Pancreas (tissue), 10 donors: ENCODE measurements around the gene HLCS. TPM values are rescaled to one million over a fixed set of nuclear protein-coding genes. Genes with fewer than 3 reads are reported as not detected.

Experiments used
- ATAC-seq, 4 donors: fragments of 200-7000 bp; cut with Tn5 transposase; one replicate each; pipeline versions ENCODE4 v1.8.0 to v1.9.1; 2020; ENCODE audit warnings: mild to moderate bottlenecking in 4 of 4, moderate library complexity in 4 of 4
- DNase-seq, 6 donors: peaks; one replicate each; pipeline ENCODE4 v3.0.0-alpha.2; 2020
- FAIRE-seq: peaks from 2 replicates; lab custom pipeline; 2012; peaks lifted over from hg19 to GRCh38; lab: Jason Lieb, UNC
- H3K27ac ChIP-seq, 4 donors: fragments of 200-600 bp; sonication (generic); 1 replicate in 3 of 4; 2 replicates in 1 of 4; pipeline versions ENCODE4 v1.5.0 to v1.8.0; 2020
- H3K27me3 ChIP-seq, 4 donors: fragments of 200-600 bp; one replicate each; pipeline ENCODE4 v1.8.0; 2021
- H3K36me3 ChIP-seq, 3 donors: fragments of 200-600 bp; sonication (generic) in 1 of 3; one replicate each; pipeline versions ENCODE4 v1.5.0 to v1.8.0; 2020 to 2021
- H3K4me1 ChIP-seq, 3 donors: fragments of 200-600 bp; one replicate each; pipeline ENCODE4 v1.8.0; 2021
- H3K4me3 ChIP-seq, 4 donors: fragments of 200-600 bp; sonication (generic) in 2 of 4; one replicate each; pipeline versions ENCODE4 v1.5.0 to v1.8.0; 2020 to 2021
- H3K9me3 ChIP-seq, 4 donors: fragments of 200-600 bp; one replicate each; pipeline ENCODE4 v1.8.0; 2021
- CTCF ChIP-seq, 4 donors: fragments of 200-600 bp; sonication (generic) in 3 of 4; IDR thresholded peaks; one replicate each; pipeline versions ENCODE4 v1.5.0 to v1.8.0; 2021; ENCODE audit warnings: antibody characterized with exemption in 4 of 4
- WGBS, 2 donors: extraction: QIAGEN DNeasy Blood & Tissue Kit; methylation state at CpG; one replicate each; pipeline ENCODE4 v1.1.7; 2013; 5-methylcytosine and 5-hydroxymethylcytosine counted together
- intact Hi-C, 3 donors: fragments of 100-400 bp; cut with DNase I; formaldehyde crosslinking; loops; one replicate each; pipeline versions ENCODE4 v1.11.1 to v1.14.2; 2022
- polyA plus RNA-seq, 2 donors: library from polyadenylated mRNA; stranded (reverse); fragments of 200-250 nt; gene quantifications; one replicate each; pipeline ENCODE4 v1.2.3, GENCODE V29; 2013
- total RNA-seq, 6 donors: library from RNA; stranded (reverse); fragmentation: NEBNext Ultra II Directional in 4 of 6; extraction: Animal tissue kit (Norgen Biotek cat#: 25700) in 4 of 6; gene quantifications; one replicate each; pipeline versions ENCODE4 v1.2.1 to v1.2.4, GENCODE V29; 2021 to 2023
- donor health status: healthy with polysubstance abuse.
- donor health status: DM: no; HTN: no; CAD: no; lungs with moderate emphysema.
- donor health status: DM: no; HTN: no; CAD: no.
- donor health status: control.
- donor health status: control.
- donor health status: Bipolar disorder and iron deficiency.
- donor health status: DM: yes; HTN: yes; CAD: no.
- donor health status: DM: no; HTN: no; CAD: no.
- donor health status: DM: no; HTN: no; CAD: no.
- donor health status: DM: yes; HTN: yes; CAD: no.

HLCS gene
- total and polyA plus RNA-seq, 8 donors: 5.5 to 14.0 (median 11.9) TPM

DNA sequence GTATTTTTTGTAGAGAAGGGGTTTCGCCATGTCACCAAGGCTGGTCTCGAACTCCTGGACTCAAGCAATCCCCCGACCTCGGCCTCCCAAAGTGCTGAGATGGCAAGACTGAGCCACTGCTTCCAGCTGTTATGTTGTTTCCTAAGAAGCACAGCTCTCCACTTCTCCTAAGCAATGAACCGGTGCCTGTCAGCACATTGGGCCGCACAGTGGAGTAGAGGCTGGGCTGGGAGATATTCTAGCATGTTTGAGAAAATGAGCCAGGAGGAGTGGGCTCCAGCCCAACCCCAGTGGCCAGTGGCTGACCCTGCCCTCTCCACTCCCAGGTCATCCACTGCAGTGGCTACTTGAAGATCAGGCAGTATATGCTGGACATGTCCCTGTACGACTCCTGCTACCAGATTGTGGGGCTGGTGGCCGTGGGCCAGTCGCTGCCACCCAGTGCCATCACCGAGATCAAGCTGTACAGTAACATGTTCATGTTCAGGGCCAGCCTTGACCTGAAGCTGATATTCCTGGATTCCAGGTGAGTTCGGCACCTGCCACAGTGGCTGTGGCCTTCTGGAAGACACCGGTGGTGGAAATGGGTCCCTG, 240.6 kb downstream of the HLCS start:
- WGBS, 2 donors: 95 to 96% methylated on average over 12 of the region's 12 CpGs
- no peak for DNase-seq

GRCh38 chr21:36724660-36725059, 241.8 kb downstream of the HLCS start:
- TF ChIP-seq CTCF (IDR thresholded peaks at IDR 0.05): no peak
- Histone ChIP-seq H3K4me1 (no peaks in the 10 kb centered on the region), H3K4me3 (no peak overlapping the region), H3K27ac (no peak overlapping the region), H3K27me3 (no peaks in the 10 kb centered on the region), H3K36me3 (no peaks in the 10 kb centered on the region), H3K9me3 (no peaks in the 10 kb centered on the region)
- ATAC-seq: no peak
- FAIRE-seq: no peak
- no peak for DNase-seq
- WGBS, 2 donors: 73 to 80% methylated on average over 3 of the region's 3 CpGs
- intact Hi-C loops: no loop called here

More for the DNA sequence above, 240.6 kb downstream of the HLCS start:
- Histone ChIP-seq H3K4me3 (no peak overlapping the region), H3K36me3 (no peaks in the 10 kb centered on the region), H3K9me3 (no peaks in the 10 kb centered on the region), H3K27ac (no peak overlapping the region), H3K27me3 (no peaks in the 10 kb centered on the region), H3K4me1 (peaks cover 0 to 5% (median 0%) of the 10 kb centered on the region in 3 donors)
- no peak for TF ChIP-seq CTCF (IDR thresholded peaks at IDR 0.05)
- FAIRE-seq (no peak), ATAC-seq (no peak)
- intact Hi-C loops: no loop called here

DNA sequence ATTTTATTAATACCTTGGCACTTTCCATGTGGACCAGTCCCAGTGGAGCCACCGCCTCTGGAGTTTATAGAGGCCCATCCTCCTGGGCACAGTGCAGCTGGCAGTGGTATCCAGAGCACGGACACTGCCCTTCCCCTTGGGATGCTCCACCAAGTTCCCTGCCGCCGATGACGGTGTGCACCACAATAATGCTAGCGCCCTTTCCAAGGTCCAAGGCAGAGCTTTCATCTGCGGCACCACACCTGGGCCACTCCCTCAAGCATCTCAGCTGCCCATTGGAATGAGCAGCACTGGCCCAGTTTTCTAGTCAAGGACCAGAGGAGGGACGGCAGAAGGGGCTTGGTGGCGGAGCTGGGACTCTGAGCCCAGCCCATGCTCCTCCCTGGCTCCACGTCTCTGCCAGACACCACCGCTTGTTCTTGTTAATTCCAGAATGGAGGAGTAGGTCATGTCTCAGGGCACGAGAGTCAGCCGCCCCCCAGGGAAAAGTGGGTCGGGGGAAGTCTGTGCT, 243.0 kb downstream of the HLCS start:
- H3K27me3 ChIP-seq: no peaks in the 10 kb centered on the region
- WGBS, 2 donors: 76 to 87% methylated on average over 14 of the region's 14 CpGs
- no peaks in the 10 kb centered on the region for H3K36me3 ChIP-seq
- DNase-seq (no peak), FAIRE-seq (no peak), ATAC-seq (no peak)
- intact Hi-C loops: no loop called here
- no peak overlapping the region for H3K4me3 ChIP-seq
- no peaks in the 10 kb centered on the region for H3K9me3 ChIP-seq
- H3K4me1 ChIP-seq: no peaks in the 10 kb centered on the region
- no peak for TF ChIP-seq CTCF (IDR thresholded peaks at IDR 0.05)
- no peak overlapping the region for H3K27ac ChIP-seq

DNA sequence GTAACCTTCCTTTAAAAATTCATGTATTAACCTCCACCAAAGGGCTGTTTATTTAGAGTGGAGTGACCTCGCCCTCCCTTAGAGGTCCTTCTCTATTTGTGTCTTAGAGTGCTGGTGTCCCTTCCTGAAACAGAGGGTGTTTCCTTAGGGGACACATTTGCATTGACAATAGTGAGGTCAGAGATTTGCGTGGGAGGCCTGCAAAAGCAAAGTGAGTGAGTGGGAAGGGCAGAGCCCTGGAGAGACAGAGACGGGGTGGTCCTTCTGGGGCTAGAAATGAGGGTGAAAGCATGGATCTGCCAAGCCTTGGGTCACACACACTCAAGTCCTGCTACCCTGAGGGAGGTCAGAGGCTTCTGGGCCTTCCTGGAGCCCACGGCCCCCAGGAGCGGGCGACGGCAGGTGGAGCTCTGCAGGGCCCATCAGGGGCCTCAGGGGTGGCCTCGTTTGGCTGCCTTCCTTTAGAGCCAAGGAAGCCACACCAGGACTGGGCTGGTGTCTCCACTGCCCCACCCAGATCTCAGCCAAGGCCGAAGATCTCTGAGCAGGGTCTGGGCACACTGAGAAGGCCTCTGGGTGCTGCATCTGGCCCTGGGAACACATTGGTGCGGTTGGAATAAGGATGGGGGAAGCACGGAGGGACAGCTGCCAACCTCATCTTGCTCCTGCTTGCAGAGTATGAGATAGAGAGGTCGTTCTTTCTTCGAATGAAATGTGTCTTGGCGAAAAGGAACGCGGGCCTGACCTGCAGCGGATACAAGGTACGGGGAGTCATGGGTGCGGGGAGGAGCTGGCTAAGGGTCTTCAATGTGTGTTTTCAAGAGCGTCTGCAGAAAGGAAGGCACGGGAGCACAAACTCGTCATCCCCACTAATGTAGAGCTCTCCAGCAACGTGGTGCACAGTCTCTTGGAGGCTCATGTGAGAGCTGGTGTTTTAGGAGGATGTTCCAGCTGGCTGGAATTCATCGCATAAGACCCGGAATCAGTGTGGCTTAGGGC, 243.8 kb downstream of the HLCS start:
- Histone ChIP-seq H3K27me3 (no peaks in the 10 kb centered on the region), H3K36me3 (no peaks in the 10 kb centered on the region), H3K9me3 (no peaks in the 10 kb centered on the region), H3K4me3 (no peak overlapping the region), H3K27ac (no peak overlapping the region), H3K4me1 (no peaks in the 10 kb centered on the region)
- 77 to 83% methylated on average over 25 of the region's 25 CpGs for WGBS, 2 donors
- TF ChIP-seq CTCF (IDR thresholded peaks at IDR 0.05): no peak
- FAIRE-seq (no peak), ATAC-seq (no peak), DNase-seq (no peak)
- intact Hi-C loops: no loop called here
